ENCODE data around the gene COPS3.

- TF ChIP-seq CTCF (conservative IDR thresholded peaks at IDR 0.05), result no peak
- no peak for TF ChIP-seq EZH2 (IDR thresholded peaks at IDR 0.05; ENCODE audit: low read depth)
Measured at GRCh38 chr17:17239832-17240231, 41.2 kb downstream of the COPS3 start.
